ENCODE data around the gene FLAD1.

DNA sequence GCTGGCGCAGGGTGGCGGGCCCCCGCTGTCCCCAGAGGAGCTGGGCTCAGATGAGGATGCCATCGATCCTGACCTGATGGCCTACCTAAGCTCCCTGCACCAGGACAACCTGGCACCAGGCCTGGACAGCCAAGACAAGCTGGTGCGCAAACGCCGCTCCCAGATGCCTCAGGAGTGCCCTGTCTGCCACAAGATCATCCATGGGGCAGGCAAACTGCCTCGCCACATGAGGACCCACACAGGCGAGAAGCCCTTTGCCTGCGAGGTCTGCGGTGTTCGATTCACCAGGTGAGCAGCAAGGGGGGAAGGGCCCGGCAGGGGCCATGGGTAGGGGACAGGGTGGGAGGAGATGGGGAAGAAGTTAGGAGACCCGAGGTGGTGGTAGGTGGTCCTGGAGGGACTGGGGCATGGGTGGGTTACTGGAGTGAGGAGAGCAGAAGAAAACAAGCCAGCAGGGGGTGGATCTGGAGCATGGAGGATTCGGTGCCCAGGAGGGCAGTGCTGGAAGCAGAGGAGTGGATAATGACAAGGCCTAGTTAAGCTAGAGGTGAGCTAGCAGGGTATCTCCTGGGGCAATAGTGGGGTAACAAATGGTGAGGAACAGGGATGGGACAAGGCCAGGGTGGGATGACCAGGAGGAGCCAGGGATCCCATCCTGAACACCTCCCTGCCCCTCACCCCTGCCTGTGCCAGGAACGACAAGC is 32.5 kb downstream of the FLAD1 start:
- no peak for TF ChIP-seq POLR2AphosphoS5 (IDR thresholded peaks at IDR 0.05; ENCODE audit: borderline replicate concordance, low read depth, low read length)
- TF ChIP-seq EZH2 (IDR thresholded peaks at IDR 0.05), result no peak
- TF ChIP-seq FOXP2 (optimal IDR thresholded peaks at IDR 0.05; ENCODE audit: control extremely low read depth, extremely low read length, insufficient read depth), result no peak

Measured in SK-N-MC (cell line).